H1 (cell line): ENCODE data around the gene THRB. TPM values are rescaled to one million over a fixed set of nuclear protein-coding genes. Genes with fewer than 3 reads are reported as not detected.

Source experiments
- BRCA1 ChIP-seq: IDR thresholded peaks from 2 replicates; pipeline ENCODE4 v1.6.1; 2012; ENCODE audit warnings: low read depth, low read length, improper control_type of control experiment
- CBX5 ChIP-seq: fragments of 300-800, 300-1000 bp; sonication (generic); IDR thresholded peaks from 2 replicates; pipeline ENCODE4 v1.7.1; 2016; ENCODE audit warnings: antibody characterized with exemption, low read length, low read depth
- KDM4A ChIP-seq: IDR thresholded peaks from one replicate; pipeline ENCODE4 v1.7.1; 2012; ENCODE audit warnings: low read depth, mild to moderate bottlenecking, moderate library complexity, low read length, inconsistent platforms; ENCODE audit not compliant: severe bottlenecking
- polyA plus RNA-seq, 7 experiments: library from polyadenylated mRNA; depleted of rRNA in 3 of 7; stranded (reverse) in 5 of 7; unstranded in 2 of 7; fragments of >200 nt in 5 of 7; fragments of 200-250 nt in 2 of 7; gene quantifications; 1 replicate in 5 of 7; 2 replicates in 1 of 7; 4 replicates in 1 of 7; pipeline versions ENCODE4 v1.2.1 to v1.2.3, GENCODE V29; 2011 to 2013; ENCODE audit warnings: missing spikeins in 2 of 7, mixed read lengths in 2 of 7
- total RNA-seq: library from RNA; stranded (reverse); fragmentation: NEBNext Ultra II Directional; extraction: Animal tissue kit (Norgen Biotek cat#: 25700); gene quantifications from 2 replicates; pipeline ENCODE4 v1.2.1, GENCODE V29; 2021
- TF ChIP-seq, protein P1 (sequence below), 3 experiments: IDR thresholded peaks; 1 replicate in 2 of 3; 2 replicates in 1 of 3; pipeline versions ENCODE4 v1.5.1 to v1.6.1; 2011; ENCODE audit warnings: low read length in 3 of 3, mild to moderate bottlenecking in 3 of 3, inconsistent platforms in 2 of 3, low read depth in 1 of 3, moderate library complexity in 1 of 3; ENCODE audit not compliant: insufficient read depth in 1 of 3; ENCODE audit errors: control extremely low read depth in 1 of 3

Gene THRB
- total and polyA plus RNA-seq, 2 of the 8 experiments (the other 6 are each of a cell fraction or from before 2014, with no cell fraction given) = 0.98 to 3.9 TPM

DNA sequence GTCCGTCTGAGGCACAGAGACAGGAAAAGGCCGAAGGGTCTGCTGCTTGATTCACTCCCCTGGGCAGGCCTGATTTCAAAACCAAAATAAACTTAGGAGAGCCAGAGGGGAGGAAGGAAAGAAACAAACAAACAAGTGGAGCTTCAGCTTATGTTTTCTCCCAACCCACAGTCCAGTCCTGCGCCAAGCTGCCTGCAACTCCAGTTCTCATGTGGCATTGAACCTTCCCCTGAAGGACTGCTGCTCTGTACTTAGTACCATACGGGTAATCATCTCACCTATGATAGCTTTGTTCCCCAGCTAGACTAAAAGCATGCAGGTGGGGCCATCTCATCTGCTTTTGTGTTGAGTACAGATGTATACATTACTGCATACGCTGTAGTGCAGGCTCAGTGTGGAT is 236.4 kb downstream of the THRB start (continued):
- TF ChIP-seq, protein P1, sequence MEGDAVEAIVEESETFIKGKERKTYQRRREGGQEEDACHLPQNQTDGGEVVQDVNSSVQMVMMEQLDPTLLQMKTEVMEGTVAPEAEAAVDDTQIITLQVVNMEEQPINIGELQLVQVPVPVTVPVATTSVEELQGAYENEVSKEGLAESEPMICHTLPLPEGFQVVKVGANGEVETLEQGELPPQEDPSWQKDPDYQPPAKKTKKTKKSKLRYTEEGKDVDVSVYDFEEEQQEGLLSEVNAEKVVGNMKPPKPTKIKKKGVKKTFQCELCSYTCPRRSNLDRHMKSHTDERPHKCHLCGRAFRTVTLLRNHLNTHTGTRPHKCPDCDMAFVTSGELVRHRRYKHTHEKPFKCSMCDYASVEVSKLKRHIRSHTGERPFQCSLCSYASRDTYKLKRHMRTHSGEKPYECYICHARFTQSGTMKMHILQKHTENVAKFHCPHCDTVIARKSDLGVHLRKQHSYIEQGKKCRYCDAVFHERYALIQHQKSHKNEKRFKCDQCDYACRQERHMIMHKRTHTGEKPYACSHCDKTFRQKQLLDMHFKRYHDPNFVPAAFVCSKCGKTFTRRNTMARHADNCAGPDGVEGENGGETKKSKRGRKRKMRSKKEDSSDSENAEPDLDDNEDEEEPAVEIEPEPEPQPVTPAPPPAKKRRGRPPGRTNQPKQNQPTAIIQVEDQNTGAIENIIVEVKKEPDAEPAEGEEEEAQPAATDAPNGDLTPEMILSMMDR (IDR thresholded peaks at IDR 0.05; ENCODE audit: control extremely low read depth in 1 of 3, insufficient read depth in 1 of 3, low read depth in 1 of 3, low read length in 3 of 3) = no peak
- TF ChIP-seq KDM4A (no peak), CBX5 (no peak), BRCA1 (no peak)
